SK-N-SH (cell line): Measurements from ENCODE around the gene CLCN2. TPM values are rescaled to one million over a fixed set of nuclear protein-coding genes. Genes with fewer than 3 reads are reported as not detected.

Source experiments
- CTCF ChIA-PET: fragments of 300-600, 350-600 bp; formaldehyde crosslinking; extraction: SDS; loops from one replicate; lab custom pipeline; 2021; lab: Yijun Ruan, JAX
- POLR2A ChIA-PET: fragments of 350-600 bp; sonication (Branson Sonifier 250); formaldehyde crosslinking; extraction: SDS; loops from one replicate; lab custom pipeline; 2020; ENCODE audit warnings: antibody characterized with exemption, inconsistent platforms; lab: Yijun Ruan, JAX
- DNase-seq: peaks from one replicate; pipeline ENCODE4 v3.0.0; 2012
- H2AFZ ChIP-seq: fragments of 200-600 bp; sonication (generic); 2 replicates; pipeline ENCODE4 v1.8.1; 2016; ENCODE audit warnings: antibody characterized with exemption, mild to moderate bottlenecking, low read depth
- H3F3A ChIP-seq: fragments of 200-600 bp; sonication (generic); replicated peaks from 2 replicates; pipeline ENCODE3; 2016; ENCODE audit warnings: antibody characterized with exemption, mild to moderate bottlenecking; ENCODE audit not compliant: insufficient read depth
- H3K27ac ChIP-seq, 2 experiments: fragments of 200-500 bp in 1 of 2; fragments of 200-600 bp in 1 of 2; sonication (Bioruptor generic) in 1 of 2; sonication (generic), shearing (Covaris generic) in 1 of 2; 2 replicates each; pipeline versions ENCODE4 v1.5.1 to v1.6.1; 2014 to 2016; ENCODE audit warnings: low read depth in 2 of 2, inconsistent platforms in 1 of 2, low read length in 1 of 2, mild to moderate bottlenecking in 1 of 2, mixed read lengths in 1 of 2
- H3K27me3 ChIP-seq: fragments of 200-600 bp; sonication (generic), shearing (Covaris generic); 2 replicates; pipeline ENCODE4 v1.6.1; 2016; ENCODE audit warnings: mixed run types; ENCODE audit not compliant: insufficient read depth
- H3K36me3 ChIP-seq, 2 experiments: fragments of 200-500 bp in 1 of 2; fragments of 200-600 bp in 1 of 2; sonication (Bioruptor generic) in 1 of 2; sonication (generic) in 1 of 2; replicated peaks in 1 of 2; 2 replicates each; pipeline versions ENCODE3 to v1.5.1; 2014 to 2016; ENCODE audit warnings: low read length in 1 of 2, mild to moderate bottlenecking in 1 of 2; ENCODE audit not compliant: insufficient read depth in 2 of 2, control insufficient read depth in 1 of 2
- H3K4me1 ChIP-seq, 2 experiments: fragments of 200-500 bp in 1 of 2; fragments of 200-600 bp in 1 of 2; sonication (Bioruptor generic) in 1 of 2; sonication (generic), shearing (Covaris generic) in 1 of 2; 2 replicates each; pipeline versions ENCODE4 v1.5.1 to v1.6.1; 2014 to 2016; ENCODE audit warnings: low read depth in 1 of 2, low read length in 1 of 2, mixed run types in 1 of 2; ENCODE audit not compliant: insufficient read depth in 2 of 2, control insufficient read depth in 1 of 2
- H3K4me2 ChIP-seq: fragments of 200-600 bp; sonication (generic), shearing (Covaris generic); 2 replicates; pipeline ENCODE4 v1.6.1; 2017; ENCODE audit warnings: mixed run types
- H3K4me3 ChIP-seq, 2 experiments: fragments of 200-500 bp in 1 of 2; fragments of 200-600 bp in 1 of 2; sonication (Bioruptor generic) in 1 of 2; sonication (generic), shearing (Covaris generic) in 1 of 2; 2 replicates each; pipeline versions ENCODE4 v1.5.1 to v1.8.1; 2014 to 2016; ENCODE audit warnings: low read depth in 2 of 2, inconsistent platforms in 1 of 2, low read length in 1 of 2, mild to moderate bottlenecking in 1 of 2, mixed read lengths in 1 of 2, moderate library complexity in 1 of 2
- H3K79me2 ChIP-seq: fragments of 200-600 bp; sonication (generic); 2 replicates; pipeline ENCODE4 v1.8.1; 2017; ENCODE audit warnings: mild to moderate bottlenecking; ENCODE audit not compliant: insufficient read depth
- H3K9ac ChIP-seq: fragments of 200-600 bp; sonication (generic); 2 replicates; pipeline ENCODE4 v1.6.1; 2017; ENCODE audit warnings: mixed run types
- H3K9me2 ChIP-seq: fragments of 200-600 bp; sonication (generic); 2 replicates; pipeline ENCODE4 v1.6.1; 2017; ENCODE audit warnings: mixed run types
- H3K9me3 ChIP-seq: fragments of 200-600 bp; sonication (generic); 2 replicates; pipeline ENCODE4 v1.6.1; 2017; ENCODE audit warnings: mixed run types, mild to moderate bottlenecking, moderate library complexity
- H4K20me1 ChIP-seq: fragments of 200-600 bp; sonication (generic); 2 replicates; pipeline ENCODE4 v1.6.1; 2017; ENCODE audit warnings: mild to moderate bottlenecking, mixed run types; ENCODE audit not compliant: insufficient read depth
- CHD2 ChIP-seq: fragments of 150-350 bp; IDR thresholded peaks from 2 replicates; pipeline ENCODE4 v1.6.1; 2018; ENCODE audit warnings: low read length; ENCODE audit not compliant: partially characterized antibody
- ELF1 ChIP-seq: IDR thresholded peaks from 2 replicates; pipeline ENCODE4 v1.4.0; 2012
- EP300 ChIP-seq, 2 experiments: IDR thresholded peaks; 2 replicates each; pipeline versions ENCODE4 v1.4.0 to v1.6.1; 2012; ENCODE audit warnings: borderline replicate concordance in 1 of 2, low read depth in 1 of 2, low read length in 1 of 2
- EZH2phosphoT487 ChIP-seq: fragments of 200-600 bp; sonication (generic); IDR thresholded peaks from 2 replicates; pipeline ENCODE4 v1.6.1; 2017; ENCODE audit warnings: low read depth, mixed run types, mild to moderate bottlenecking, antibody characterized with exemption, moderate library complexity, borderline replicate concordance
- FOSL2 ChIP-seq: IDR thresholded peaks from 2 replicates; pipeline ENCODE4 v1.4.0; 2012; ENCODE audit warnings: low read depth, mild to moderate bottlenecking, moderate library complexity, borderline replicate concordance
- FOXM1 ChIP-seq: IDR thresholded peaks from 2 replicates; pipeline ENCODE4 v1.4.0; 2012; ENCODE audit warnings: low read depth, mild to moderate bottlenecking
- GABPA ChIP-seq: IDR thresholded peaks from 2 replicates; pipeline ENCODE4 v1.4.0; 2012; ENCODE audit warnings: low read depth, mild to moderate bottlenecking
- MEF2A ChIP-seq: IDR thresholded peaks from 2 replicates; pipeline ENCODE4 v1.4.0; 2012; ENCODE audit warnings: low read depth, borderline replicate concordance
- MXI1 ChIP-seq: IDR thresholded peaks from 2 replicates; pipeline ENCODE4 v1.6.1; 2012; ENCODE audit warnings: mild to moderate bottlenecking, low read depth, low read length, improper control_type of control experiment
- NFIC ChIP-seq: IDR thresholded peaks from 2 replicates; pipeline ENCODE4 v1.4.0; 2012; ENCODE audit warnings: borderline replicate concordance
- POLR2AphosphoS5 ChIP-seq: IDR thresholded peaks from 2 replicates; pipeline ENCODE4 v1.6.1; 2012; ENCODE audit warnings: low read depth, low read length
- RAD21 ChIP-seq: IDR thresholded peaks from 2 replicates; pipeline ENCODE4 v1.6.1; 2012; ENCODE audit warnings: mild to moderate bottlenecking, low read length
- RFX5 ChIP-seq: IDR thresholded peaks from 2 replicates; pipeline ENCODE4 v1.6.1; 2012; ENCODE audit warnings: mild to moderate bottlenecking, improper control_type of control experiment, low read length
- SIN3A ChIP-seq: IDR thresholded peaks from 2 replicates; pipeline ENCODE4 v1.6.1; 2012; ENCODE audit warnings: low read depth, mild to moderate bottlenecking, low read length, moderate library complexity, borderline replicate concordance
- SMC3 ChIP-seq: IDR thresholded peaks from 2 replicates; pipeline ENCODE4 v1.6.1; 2012; ENCODE audit warnings: low read depth, low read length, improper control_type of control experiment
- TAF1 ChIP-seq: IDR thresholded peaks from 2 replicates; pipeline ENCODE4 v1.6.1; 2012; ENCODE audit warnings: low read depth, mild to moderate bottlenecking, low read length, moderate library complexity, borderline replicate concordance
- YY1 ChIP-seq: IDR thresholded peaks from 2 replicates; pipeline ENCODE4 v1.4.0; 2012; ENCODE audit warnings: low read depth, mild to moderate bottlenecking
- WGBS: methylation state at CpG from one replicate; pipeline ENCODE4 v1.1.6; 2017; ENCODE audit warnings: low lambda C conversion rate; 5-methylcytosine and 5-hydroxymethylcytosine counted together
- polyA plus RNA-seq, 3 experiments: library from polyadenylated mRNA; depleted of rRNA; stranded (reverse); fragments of >200 nt; gene quantifications; 2 replicates each; pipeline ENCODE4 v1.2.3, GENCODE V29; 2012
- TF ChIP-seq, protein P1 (sequence below): IDR thresholded peaks from 2 replicates; pipeline ENCODE4 v1.4.0; 2012; ENCODE audit warnings: low read depth, borderline replicate concordance
- TF ChIP-seq, protein P2 (sequence below): fragments of 150-350 bp; IDR thresholded peaks from 2 replicates; pipeline ENCODE4 v1.6.1; 2016; ENCODE audit warnings: mild to moderate bottlenecking, low read depth, low read length
- TF ChIP-seq, protein P3 (sequence below): fragments of 150-350 bp; IDR thresholded peaks from 2 replicates; pipeline ENCODE4 v1.6.1; 2017; ENCODE audit warnings: antibody characterized with exemption, low read length, low read depth, borderline replicate concordance
- TF ChIP-seq, protein P4 (sequence below): IDR thresholded peaks from 2 replicates; pipeline ENCODE4 v1.4.0; 2012; ENCODE audit warnings: low read depth, borderline replicate concordance
- TF ChIP-seq, protein P5 (sequence below): IDR thresholded peaks from 2 replicates; pipeline ENCODE4; 2012

The CLCN2 gene
- polyA plus RNA-seq, 1 of the 3 experiments (the other 2 are of a cell fraction) = 9.1 TPM

DNA sequence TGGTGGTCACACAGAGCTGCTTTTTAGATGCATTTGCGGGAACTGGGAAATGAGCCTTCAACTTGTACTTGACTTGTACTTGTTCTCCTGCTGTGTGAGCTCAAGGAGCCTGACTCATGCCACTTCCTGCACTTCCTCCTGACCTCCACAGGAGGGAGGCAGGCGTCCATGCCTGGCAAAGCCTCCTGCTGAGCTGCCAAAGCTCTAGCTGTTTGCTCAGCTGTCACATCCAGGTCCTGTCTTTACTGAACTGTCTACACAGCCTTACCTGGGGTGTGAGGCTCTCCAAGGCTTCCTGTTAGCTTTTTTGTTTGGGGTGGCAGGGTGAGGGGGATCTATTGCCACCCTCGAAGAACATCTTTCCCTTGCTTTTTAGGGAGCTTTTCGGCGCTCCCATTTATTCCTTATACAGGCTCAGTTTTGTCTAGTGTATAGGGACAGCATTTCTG lies 10.2 kb upstream of the CLCN2 start (continued):
- no peak for TF ChIP-seq EP300 (IDR thresholded peaks at IDR 0.05; ENCODE audit: borderline replicate concordance in 1 of 2, low read depth in 1 of 2, low read length in 1 of 2)
- TF ChIP-seq SMC3 = peak; percentile 98
- TF ChIP-seq, all 33 proteins: peak for 11

DNA sequence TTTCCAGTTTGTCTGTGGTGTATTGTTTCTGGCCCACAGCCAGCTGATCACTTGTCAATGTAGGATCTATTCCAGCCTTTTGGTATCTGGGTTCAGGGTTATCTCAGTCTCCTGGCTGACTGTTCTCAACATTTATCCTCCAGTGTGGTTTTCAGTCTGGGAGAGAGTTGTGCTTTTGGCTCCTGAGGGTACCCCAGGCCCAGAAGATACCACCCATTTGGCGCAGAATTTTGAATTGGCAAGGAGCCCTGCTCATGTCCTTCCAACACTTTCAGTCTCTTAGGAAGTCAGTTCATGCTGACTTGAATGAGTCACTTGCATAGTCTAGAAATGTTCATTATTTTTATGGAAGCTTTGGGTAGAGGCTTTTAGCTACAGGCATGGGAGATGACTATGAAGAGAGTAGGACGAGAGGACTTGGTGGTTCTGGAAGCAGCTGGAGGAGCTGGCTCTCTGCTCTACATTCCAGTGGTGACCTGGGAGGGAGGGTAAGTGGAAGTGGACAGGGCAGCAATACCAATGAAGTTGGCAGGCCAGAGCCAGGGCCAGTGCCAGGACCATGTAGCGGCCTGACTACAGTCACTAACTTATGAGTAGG lies 7.3 kb upstream of the CLCN2 start:
- no peak for DNase-seq
- ChIA-PET POLR2A (interaction anchor here (0.8 to 2.0 kb wide), 2 partner anchors 31 to 151 kb away, joined by 3 to 4 read pairs; partner anchors contain the start of gene FAM131A), CTCF (interaction anchor here (0.7 to 11.1 kb wide), 9 partner anchors 61 to 455 kb away, joined by 3 to 165 read pairs (median 3); no protein-coding TSS in a partner anchor)
- H3F3A ChIP-seq = peaks cover 45% of the 10 kb centered on the region
- peaks cover 43% of the 10 kb centered on the region for H4K20me1 ChIP-seq
- H3K9ac ChIP-seq = no peak overlapping the region
- 60% methylated on average over 3 of the region's 3 CpGs for WGBS
- no peaks in the 10 kb centered on the region for H3K9me3 ChIP-seq
- no peak overlapping the region for H3K4me3 ChIP-seq
- peak overlapping the region in 1 of 2 experiments; percentile 48; a peak in 2 of 4 replicates for H3K27ac ChIP-seq
- no peaks in the 10 kb centered on the region for H3K9me2 ChIP-seq
- H3K79me2 ChIP-seq = peaks cover 24% of the 10 kb centered on the region
- H3K27me3 ChIP-seq = no peaks in the 10 kb centered on the region
- no peak overlapping the region for H2AFZ ChIP-seq
- H3K4me2 ChIP-seq = peak overlapping the region; percentile 54; the same call in 1 of the 2 replicates
- peaks cover 29 to 31% of the 10 kb centered on the region in 2 experiments for H3K36me3 ChIP-seq
- H3K4me1 ChIP-seq = peaks cover 8 to 32% of the 10 kb centered on the region in 2 experiments; a peak in 3 of 4 replicates
- TF ChIP-seq SIN3A = no peak
- no peak for TF ChIP-seq RFX5
- TF ChIP-seq CHD2 = no peak
- TF ChIP-seq MEF2A = no peak
- TF ChIP-seq, protein P1, sequence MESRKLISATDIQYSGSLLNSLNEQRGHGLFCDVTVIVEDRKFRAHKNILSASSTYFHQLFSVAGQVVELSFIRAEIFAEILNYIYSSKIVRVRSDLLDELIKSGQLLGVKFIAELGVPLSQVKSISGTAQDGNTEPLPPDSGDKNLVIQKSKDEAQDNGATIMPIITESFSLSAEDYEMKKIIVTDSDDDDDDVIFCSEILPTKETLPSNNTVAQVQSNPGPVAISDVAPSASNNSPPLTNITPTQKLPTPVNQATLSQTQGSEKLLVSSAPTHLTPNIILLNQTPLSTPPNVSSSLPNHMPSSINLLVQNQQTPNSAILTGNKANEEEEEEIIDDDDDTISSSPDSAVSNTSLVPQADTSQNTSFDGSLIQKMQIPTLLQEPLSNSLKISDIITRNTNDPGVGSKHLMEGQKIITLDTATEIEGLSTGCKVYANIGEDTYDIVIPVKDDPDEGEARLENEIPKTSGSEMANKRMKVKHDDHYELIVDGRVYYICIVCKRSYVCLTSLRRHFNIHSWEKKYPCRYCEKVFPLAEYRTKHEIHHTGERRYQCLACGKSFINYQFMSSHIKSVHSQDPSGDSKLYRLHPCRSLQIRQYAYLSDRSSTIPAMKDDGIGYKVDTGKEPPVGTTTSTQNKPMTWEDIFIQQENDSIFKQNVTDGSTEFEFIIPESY = 0 out of 2 replicates have a peak, but pooled peaks have one; percentile 34
- no peak for TF ChIP-seq MXI1
- TF ChIP-seq ELF1 = no peak
- TF ChIP-seq, protein P2, sequence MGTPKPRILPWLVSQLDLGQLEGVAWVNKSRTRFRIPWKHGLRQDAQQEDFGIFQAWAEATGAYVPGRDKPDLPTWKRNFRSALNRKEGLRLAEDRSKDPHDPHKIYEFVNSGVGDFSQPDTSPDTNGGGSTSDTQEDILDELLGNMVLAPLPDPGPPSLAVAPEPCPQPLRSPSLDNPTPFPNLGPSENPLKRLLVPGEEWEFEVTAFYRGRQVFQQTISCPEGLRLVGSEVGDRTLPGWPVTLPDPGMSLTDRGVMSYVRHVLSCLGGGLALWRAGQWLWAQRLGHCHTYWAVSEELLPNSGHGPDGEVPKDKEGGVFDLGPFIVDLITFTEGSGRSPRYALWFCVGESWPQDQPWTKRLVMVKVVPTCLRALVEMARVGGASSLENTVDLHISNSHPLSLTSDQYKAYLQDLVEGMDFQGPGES = no peak
- TF ChIP-seq, protein P3, sequence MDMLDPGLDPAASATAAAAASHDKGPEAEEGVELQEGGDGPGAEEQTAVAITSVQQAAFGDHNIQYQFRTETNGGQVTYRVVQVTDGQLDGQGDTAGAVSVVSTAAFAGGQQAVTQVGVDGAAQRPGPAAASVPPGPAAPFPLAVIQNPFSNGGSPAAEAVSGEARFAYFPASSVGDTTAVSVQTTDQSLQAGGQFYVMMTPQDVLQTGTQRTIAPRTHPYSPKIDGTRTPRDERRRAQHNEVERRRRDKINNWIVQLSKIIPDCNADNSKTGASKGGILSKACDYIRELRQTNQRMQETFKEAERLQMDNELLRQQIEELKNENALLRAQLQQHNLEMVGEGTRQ = no peak
- peak; percentile 40; the same call in 1 of the 2 replicates for TF ChIP-seq FOSL2
- TF ChIP-seq GABPA = no peak
- TF ChIP-seq YY1 = no peak
- no peak for TF ChIP-seq EZH2phosphoT487
- TF ChIP-seq TAF1 = no peak
- peak; percentile 27; the same call in 1 of the 2 replicates for TF ChIP-seq POLR2AphosphoS5
- TF ChIP-seq EP300 (IDR thresholded peaks at IDR 0.05; ENCODE audit: borderline replicate concordance in 1 of 2, low read depth in 1 of 2, low read length in 1 of 2) = no peak
- TF ChIP-seq, protein P4, sequence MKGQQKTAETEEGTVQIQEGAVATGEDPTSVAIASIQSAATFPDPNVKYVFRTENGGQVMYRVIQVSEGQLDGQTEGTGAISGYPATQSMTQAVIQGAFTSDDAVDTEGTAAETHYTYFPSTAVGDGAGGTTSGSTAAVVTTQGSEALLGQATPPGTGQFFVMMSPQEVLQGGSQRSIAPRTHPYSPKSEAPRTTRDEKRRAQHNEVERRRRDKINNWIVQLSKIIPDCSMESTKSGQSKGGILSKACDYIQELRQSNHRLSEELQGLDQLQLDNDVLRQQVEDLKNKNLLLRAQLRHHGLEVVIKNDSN = no peak
- no peak for TF ChIP-seq RAD21
- TF ChIP-seq, protein P5, sequence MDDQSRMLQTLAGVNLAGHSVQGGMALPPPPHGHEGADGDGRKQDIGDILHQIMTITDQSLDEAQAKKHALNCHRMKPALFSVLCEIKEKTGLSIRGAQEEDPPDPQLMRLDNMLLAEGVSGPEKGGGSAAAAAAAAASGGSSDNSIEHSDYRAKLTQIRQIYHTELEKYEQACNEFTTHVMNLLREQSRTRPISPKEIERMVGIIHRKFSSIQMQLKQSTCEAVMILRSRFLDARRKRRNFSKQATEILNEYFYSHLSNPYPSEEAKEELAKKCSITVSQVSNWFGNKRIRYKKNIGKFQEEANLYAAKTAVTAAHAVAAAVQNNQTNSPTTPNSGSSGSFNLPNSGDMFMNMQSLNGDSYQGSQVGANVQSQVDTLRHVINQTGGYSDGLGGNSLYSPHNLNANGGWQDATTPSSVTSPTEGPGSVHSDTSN = 0 out of 2 replicates have a peak, but pooled peaks have one; percentile 13
- no peak for TF ChIP-seq FOXM1
- TF ChIP-seq NFIC = peak; percentile 63; the same call in 1 of the 2 replicates
- no peak for TF ChIP-seq SMC3
